ENCODE results near the gene IL19.

DNA sequence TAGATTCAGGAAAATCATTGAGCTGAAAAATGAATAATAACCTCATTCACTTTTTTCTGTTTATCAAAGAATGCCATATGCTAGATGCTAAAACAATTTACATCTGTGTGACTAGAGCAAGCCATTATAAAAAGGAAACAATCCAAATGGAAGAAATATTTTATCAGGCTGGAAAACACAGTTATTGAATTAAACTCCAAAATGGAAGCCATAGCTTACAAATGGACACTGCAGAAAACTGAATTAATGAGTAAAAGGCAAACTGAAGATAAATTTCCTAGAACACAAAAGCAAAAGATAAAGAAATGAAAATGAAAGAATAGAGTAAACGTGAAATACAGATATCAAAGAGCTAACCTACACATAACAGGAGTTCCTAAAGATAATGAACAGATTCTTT lies 34.8 kb downstream of the IL19 start:
- TF ChIP-seq, protein P1, sequence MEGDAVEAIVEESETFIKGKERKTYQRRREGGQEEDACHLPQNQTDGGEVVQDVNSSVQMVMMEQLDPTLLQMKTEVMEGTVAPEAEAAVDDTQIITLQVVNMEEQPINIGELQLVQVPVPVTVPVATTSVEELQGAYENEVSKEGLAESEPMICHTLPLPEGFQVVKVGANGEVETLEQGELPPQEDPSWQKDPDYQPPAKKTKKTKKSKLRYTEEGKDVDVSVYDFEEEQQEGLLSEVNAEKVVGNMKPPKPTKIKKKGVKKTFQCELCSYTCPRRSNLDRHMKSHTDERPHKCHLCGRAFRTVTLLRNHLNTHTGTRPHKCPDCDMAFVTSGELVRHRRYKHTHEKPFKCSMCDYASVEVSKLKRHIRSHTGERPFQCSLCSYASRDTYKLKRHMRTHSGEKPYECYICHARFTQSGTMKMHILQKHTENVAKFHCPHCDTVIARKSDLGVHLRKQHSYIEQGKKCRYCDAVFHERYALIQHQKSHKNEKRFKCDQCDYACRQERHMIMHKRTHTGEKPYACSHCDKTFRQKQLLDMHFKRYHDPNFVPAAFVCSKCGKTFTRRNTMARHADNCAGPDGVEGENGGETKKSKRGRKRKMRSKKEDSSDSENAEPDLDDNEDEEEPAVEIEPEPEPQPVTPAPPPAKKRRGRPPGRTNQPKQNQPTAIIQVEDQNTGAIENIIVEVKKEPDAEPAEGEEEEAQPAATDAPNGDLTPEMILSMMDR (IDR thresholded peaks at IDR 0.05), result no peak
- TF ChIP-seq ETV6 (CRISPR knock-in tag; IDR thresholded peaks at IDR 0.05), result no peak
- no peak for TF ChIP-seq MXD4 (CRISPR knock-in tag; IDR thresholded peaks at IDR 0.05; ENCODE audit: borderline replicate concordance)
- no peak for TF ChIP-seq KAT7 (CRISPR knock-in tag; IDR thresholded peaks at IDR 0.05; ENCODE audit: borderline replicate concordance)
- TF ChIP-seq, protein P2, sequence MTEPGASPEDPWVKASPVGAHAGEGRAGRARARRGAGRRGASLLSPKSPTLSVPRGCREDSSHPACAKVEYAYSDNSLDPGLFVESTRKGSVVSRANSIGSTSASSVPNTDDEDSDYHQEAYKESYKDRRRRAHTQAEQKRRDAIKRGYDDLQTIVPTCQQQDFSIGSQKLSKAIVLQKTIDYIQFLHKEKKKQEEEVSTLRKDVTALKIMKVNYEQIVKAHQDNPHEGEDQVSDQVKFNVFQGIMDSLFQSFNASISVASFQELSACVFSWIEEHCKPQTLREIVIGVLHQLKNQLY (CRISPR knock-in tag; IDR thresholded peaks at IDR 0.05), result no peak
- no peak for TF ChIP-seq CREM (CRISPR knock-in tag; IDR thresholded peaks at IDR 0.05)
- TF ChIP-seq RELA (CRISPR knock-in tag; IDR thresholded peaks at IDR 0.05; ENCODE audit: borderline replicate concordance), result no peak
- TF ChIP-seq ELF4 (CRISPR knock-in tag; IDR thresholded peaks at IDR 0.05; ENCODE audit: low read depth), result no peak
- TF ChIP-seq ZNF232 (CRISPR knock-in tag; IDR thresholded peaks at IDR 0.05), result no peak
- no peak for TF ChIP-seq ZNF671 (CRISPR knock-in tag; IDR thresholded peaks at IDR 0.05)
- TF ChIP-seq ESRRA (CRISPR knock-in tag; IDR thresholded peaks at IDR 0.05; ENCODE audit: borderline replicate concordance), result no peak

Data from WTC11 (cell line).